GM12875 (cell line): Measurements from ENCODE around the gene CFAP100.

Experiments
- H3K4me3 ChIP-seq: one replicate; pipeline ENCODE4 v1.5.1; 2011; ENCODE audit warnings: low read depth, low read length, control low read depth
- CTCF ChIP-seq: IDR thresholded peaks from 2 replicates; pipeline ENCODE4 v1.5.1; 2011; ENCODE audit warnings: low read depth, mild to moderate bottlenecking, control low read depth, inconsistent platforms, low read length, moderate library complexity, borderline replicate concordance; ENCODE audit not compliant: insufficient read depth

CFAP100 gene

GRCh38 chr3:126380011-126380768, 14.5 kb upstream of the CFAP100 start:
- TF ChIP-seq CTCF = no peak
- no peak overlapping the region for H3K4me3 ChIP-seq

- TF ChIP-seq CTCF = no peak
- H3K4me3 ChIP-seq = no peak overlapping the region
Measured at GRCh38 chr3:126381966-126382365, 12.7 kb upstream of the CFAP100 start.

- TF ChIP-seq CTCF = peak; percentile 92
- H3K4me3 ChIP-seq = no peak overlapping the region
Measured at GRCh38 chr3:126389112-126389793, 5.5 kb upstream of the CFAP100 start.

- no peak overlapping the region for H3K4me3 ChIP-seq
- TF ChIP-seq CTCF = no peak
Measured at GRCh38 chr3:126389794-126390146, 4.9 kb upstream of the CFAP100 start.

- H3K4me3 ChIP-seq = no peak overlapping the region
- TF ChIP-seq CTCF = no peak
Measured at GRCh38 chr3:126390201-126390600, 4.5 kb upstream of the CFAP100 start.

GRCh38 chr3:126390751-126391150, 4.0 kb upstream of the CFAP100 start:
- no peak overlapping the region for H3K4me3 ChIP-seq

More at GRCh38 chr3:126390751-126391150, 4.0 kb upstream of the CFAP100 start:
- no peak for TF ChIP-seq CTCF
